Lower leg skin (tissue), 3 donors: ENCODE results near the gene SLC26A3.
"Not testable (repeated sequence)": the region's sequence is repeated elsewhere in the genome, so short reads cannot be mapped to it uniquely, and the experiment has no call there.

Experiments
- CTCF ChIP-seq, 3 donors: fragments of 450-650 bp; IDR thresholded peaks; one replicate each; pipeline ENCODE4 v1.5.1; 2016; ENCODE audit warnings: antibody characterized with exemption in 3 of 3, mild to moderate bottlenecking in 3 of 3, moderate library complexity in 2 of 3
- POLR2A ChIP-seq, 2 donors: fragments of 450-650 bp; IDR thresholded peaks; one replicate each; pipeline ENCODE4 v1.6.1; 2016 to 2017; ENCODE audit warnings: antibody characterized with exemption in 2 of 2, mild to moderate bottlenecking in 1 of 2, moderate library complexity in 1 of 2

GRCh38 chr7:107848211-107848610 lies 45.2 kb upstream of the SLC26A3 start:
- TF ChIP-seq CTCF, POLR2A (IDR thresholded peaks at IDR 0.05): not testable (repeated sequence)
